H1 (cell line): Measurements from ENCODE around the gene JPH3. TPM values are rescaled to one million over a fixed set of nuclear protein-coding genes. Genes with fewer than 3 reads are reported as not detected.

Experiments used
- CTCF ChIA-PET: fragments of 300-600 bp; sonication (Branson Sonifier 250); formaldehyde crosslinking; loops from one replicate; lab custom pipeline; 2021; ENCODE audit not compliant: partially characterized antibody; lab: Charles Lee
- POLR2A ChIA-PET: fragments of 300-600 bp; sonication (Branson Sonifier 250); formaldehyde crosslinking; loops from one replicate; lab custom pipeline; 2021; ENCODE audit warnings: inconsistent platforms; ENCODE audit not compliant: partially characterized antibody; lab: Charles Lee
- DNase-seq, 2 experiments: peaks; one replicate each; pipeline versions ENCODE4 v3.0.0 to v3.0.0-alpha.2; 2010 to 2022; ENCODE audit warnings: low spot score in 2 of 2, low read depth in 1 of 2, mixed read lengths in 1 of 2
- FAIRE-seq: peaks from 2 replicates; lab custom pipeline; 2011; peaks lifted over from hg19 to GRCh38; lab: Jason Lieb, UNC
- H2AFZ ChIP-seq: 2 replicates; pipeline ENCODE4 v1.8.1; 2012; ENCODE audit warnings: low read length, inconsistent platforms
- H2AK5ac ChIP-seq: 2 replicates; pipeline ENCODE4 v1.6.1; 2013; ENCODE audit warnings: low read depth, low read length
- H2BK120ac ChIP-seq: replicated peaks from 2 replicates; pipeline ENCODE3; 2013; ENCODE audit warnings: low read depth, low read length, inconsistent platforms
- H2BK12ac ChIP-seq: 2 replicates; pipeline ENCODE4 v1.6.1; 2013; ENCODE audit warnings: low read depth, low read length
- H2BK15ac ChIP-seq: 2 replicates; pipeline ENCODE4 v1.6.1; 2013; ENCODE audit warnings: low read length
- H2BK20ac ChIP-seq: 2 replicates; pipeline ENCODE4 v1.6.1; 2013; ENCODE audit warnings: low read length
- H2BK5ac ChIP-seq: 2 replicates; pipeline ENCODE4 v1.6.1; 2013; ENCODE audit warnings: low read depth, low read length
- H3K14ac ChIP-seq: 2 replicates; pipeline ENCODE4 v1.6.1; 2013; ENCODE audit warnings: inconsistent platforms; ENCODE audit not compliant: insufficient read length
- H3K18ac ChIP-seq: 2 replicates; pipeline ENCODE4 v1.6.1; 2013; ENCODE audit warnings: low read length; ENCODE audit errors: extremely low read depth
- H3K23ac ChIP-seq: 2 replicates; pipeline ENCODE4 v1.6.1; 2013; ENCODE audit warnings: inconsistent platforms; ENCODE audit not compliant: insufficient read length
- H3K23me2 ChIP-seq: 2 replicates; pipeline ENCODE4 v1.6.1; 2013; ENCODE audit warnings: low read depth, low read length
- H3K27ac ChIP-seq: 2 replicates; pipeline ENCODE4 v1.6.1; 2011; ENCODE audit warnings: low read depth, low read length, inconsistent platforms
- H3K27me3 ChIP-seq, 4 experiments: replicated peaks in 1 of 4; 1 replicate in 1 of 4; 2 replicates in 3 of 4; pipeline versions ENCODE4 v1.6.1 to v1.8.1; 2011 to 2013; ENCODE audit warnings: low read length in 3 of 4, mild to moderate bottlenecking in 3 of 4, inconsistent platforms in 2 of 4, mixed read lengths in 2 of 4, moderate library complexity in 1 of 4; ENCODE audit not compliant: control insufficient read depth in 3 of 4, insufficient read depth in 3 of 4; ENCODE audit errors: extremely low read depth in 1 of 4
- H3K36me3 ChIP-seq, 4 experiments: 2 replicates each; pipeline versions ENCODE4 v1.6.1 to v1.8.1; 2011 to 2013; ENCODE audit warnings: mild to moderate bottlenecking in 4 of 4, low read length in 3 of 4, moderate library complexity in 2 of 4, control low read depth in 1 of 4, inconsistent platforms in 1 of 4; ENCODE audit not compliant: insufficient read depth in 4 of 4, control insufficient read depth in 2 of 4
- H3K4ac ChIP-seq: replicated peaks from 2 replicates; pipeline ENCODE3; 2013; ENCODE audit warnings: low read length, low read depth, mixed read lengths, inconsistent platforms; ENCODE audit not compliant: insufficient read length
- H3K4me1 ChIP-seq, 4 experiments: replicated peaks in 1 of 4; 1 replicate in 1 of 4; 2 replicates in 3 of 4; pipeline versions ENCODE4 v1.6.1 to v1.8.1; 2011 to 2013; ENCODE audit warnings: low read length in 3 of 4, inconsistent platforms in 2 of 4, mixed read lengths in 1 of 4; ENCODE audit not compliant: insufficient read depth in 4 of 4, control insufficient read depth in 3 of 4
- H3K4me2 ChIP-seq, 2 experiments: 2 replicates each; pipeline versions ENCODE4 v1.6.1 to v1.8.1; 2011 to 2013; ENCODE audit warnings: low read depth in 2 of 2, low read length in 2 of 2, control low read depth in 1 of 2, inconsistent platforms in 1 of 2, mild to moderate bottlenecking in 1 of 2; ENCODE audit not compliant: insufficient read depth in 1 of 2
- H3K4me3 ChIP-seq, 4 experiments: fragments of 200-600, 300-600 bp in 1 of 4; sonication (generic), shearing (Covaris generic), sonication (Bioruptor Twin) in 1 of 4; 2 replicates each; pipeline versions ENCODE4 v1.5.1 to v1.8.1; 2011 to 2016; ENCODE audit warnings: low read length in 4 of 4, low read depth in 3 of 4, control low read depth in 2 of 4, inconsistent platforms in 2 of 4, mild to moderate bottlenecking in 2 of 4, mixed read lengths in 1 of 4, moderate library complexity in 1 of 4; ENCODE audit not compliant: insufficient read depth in 2 of 4; ENCODE audit errors: extremely low read depth in 1 of 4
- H3K56ac ChIP-seq: replicated peaks from 2 replicates; pipeline ENCODE3; 2013; ENCODE audit warnings: low read depth, mild to moderate bottlenecking, mixed read lengths, low read length, inconsistent platforms; ENCODE audit not compliant: insufficient read length
- H3K79me1 ChIP-seq: 2 replicates; pipeline ENCODE4 v1.6.1; 2013; ENCODE audit warnings: low read depth, low read length, control low read depth
- H3K79me2 ChIP-seq, 2 experiments: 2 replicates each; pipeline versions ENCODE4 v1.6.1 to v1.8.1; 2012 to 2013; ENCODE audit warnings: low read length in 2 of 2, mild to moderate bottlenecking in 2 of 2, inconsistent platforms in 1 of 2; ENCODE audit not compliant: insufficient read depth in 2 of 2, control insufficient read depth in 1 of 2
- H3K9ac ChIP-seq, 4 experiments: replicated peaks in 1 of 4; 1 replicate in 1 of 4; 2 replicates in 3 of 4; pipeline versions ENCODE4 v1.6.1 to v1.8.1; 2011 to 2013; ENCODE audit warnings: low read depth in 3 of 4, low read length in 3 of 4, control low read depth in 2 of 4, mild to moderate bottlenecking in 2 of 4, moderate library complexity in 2 of 4, inconsistent platforms in 1 of 4; ENCODE audit errors: extremely low read depth in 1 of 4
- H3K9me3 ChIP-seq, 2 experiments: 2 replicates each; pipeline versions ENCODE4 v1.6.1 to v1.8.1; 2012 to 2013; ENCODE audit warnings: mild to moderate bottlenecking in 2 of 2, moderate library complexity in 2 of 2, control low read depth in 1 of 2, inconsistent platforms in 1 of 2, low read depth in 1 of 2, low read length in 1 of 2, mixed read lengths in 1 of 2; ENCODE audit not compliant: insufficient read depth in 2 of 2
- H4K20me1 ChIP-seq, 2 experiments: replicated peaks in 1 of 2; 2 replicates each; pipeline versions ENCODE3 to v1.8.1; 2011 to 2013; ENCODE audit warnings: inconsistent platforms in 2 of 2, low read length in 2 of 2, mild to moderate bottlenecking in 1 of 2; ENCODE audit not compliant: insufficient read depth in 2 of 2, control insufficient read depth in 1 of 2
- H4K5ac ChIP-seq: 2 replicates; pipeline ENCODE4 v1.6.1; 2013; ENCODE audit warnings: low read length, low read depth, mixed read lengths, inconsistent platforms; ENCODE audit not compliant: insufficient read length
- H4K8ac ChIP-seq: 2 replicates; pipeline ENCODE4 v1.8.0; 2013; ENCODE audit warnings: mild to moderate bottlenecking, moderate library complexity, low read length, inconsistent platforms; ENCODE audit not compliant: insufficient read depth; ENCODE audit errors: extremely low read depth
- H4K91ac ChIP-seq: replicated peaks from 2 replicates; pipeline ENCODE3; 2013; ENCODE audit warnings: low read length, mixed read lengths, inconsistent platforms; ENCODE audit not compliant: insufficient read length
- BACH1 ChIP-seq: IDR thresholded peaks from 2 replicates; pipeline ENCODE4 v1.6.1; 2012; ENCODE audit warnings: low read length, improper control_type of control experiment
- CEBPB ChIP-seq: IDR thresholded peaks from 2 replicates; pipeline ENCODE4 v1.6.1; 2012; ENCODE audit warnings: low read depth, low read length
- CTBP2 ChIP-seq: IDR thresholded peaks from 2 replicates; pipeline ENCODE4 v1.7.0; 2011; ENCODE audit warnings: borderline replicate concordance, mild to moderate bottlenecking, moderate library complexity, mixed read lengths, low read length; ENCODE audit not compliant: insufficient read depth, insufficient read length
- RFX5 ChIP-seq: IDR thresholded peaks from 2 replicates; pipeline ENCODE4 v1.6.1; 2011; ENCODE audit warnings: low read depth, low read length, improper control_type of control experiment, borderline replicate concordance
- SIX5 ChIP-seq: IDR thresholded peaks from 2 replicates; pipeline ENCODE4 v1.6.1; 2011; ENCODE audit warnings: mild to moderate bottlenecking, low read depth, low read length
- SP1 ChIP-seq: IDR thresholded peaks from 2 replicates; pipeline ENCODE4 v1.6.1; 2011; ENCODE audit warnings: low read depth, low read length
- SUZ12 ChIP-seq: fragments of 200-600 bp; sonication (generic); IDR thresholded peaks from 2 replicates; pipeline ENCODE4 v1.6.1; 2012; ENCODE audit warnings: mild to moderate bottlenecking, inconsistent platforms, low read length, moderate library complexity, mixed read lengths
- WGBS, 2 experiments: shearing (Covaris generic) in 1 of 2; methylation state at CpG; one replicate each; pipeline versions ENCODE4 v1.1.6 to v1.1.7; 2013 to 2015; ENCODE audit warnings: low lambda C conversion rate in 2 of 2, mixed read lengths in 2 of 2, inconsistent platforms in 1 of 2, low coverage in 1 of 2, missing lambda C conversion rate in 1 of 2; ENCODE audit not compliant: insufficient replicate concordance in 2 of 2, insufficient coverage in 1 of 2, insufficient read length in 1 of 2; ENCODE audit errors: extremely low coverage in 1 of 2, missing lambda C conversion rate in 1 of 2; 5-methylcytosine and 5-hydroxymethylcytosine counted together
- polyA plus RNA-seq, 7 experiments: library from polyadenylated mRNA; depleted of rRNA in 3 of 7; stranded (reverse) in 5 of 7; unstranded in 2 of 7; fragments of >200 nt in 5 of 7; fragments of 200-250 nt in 2 of 7; gene quantifications; 1 replicate in 5 of 7; 2 replicates in 1 of 7; 4 replicates in 1 of 7; pipeline versions ENCODE4 v1.2.1 to v1.2.3, GENCODE V29; 2011 to 2013; ENCODE audit warnings: missing spikeins in 2 of 7, mixed read lengths in 2 of 7
- total RNA-seq: library from RNA; stranded (reverse); fragmentation: NEBNext Ultra II Directional; extraction: Animal tissue kit (Norgen Biotek cat#: 25700); gene quantifications from 2 replicates; pipeline ENCODE4 v1.2.1, GENCODE V29; 2021
- TF ChIP-seq, protein P1 (sequence below): IDR thresholded peaks from 2 replicates; pipeline ENCODE4 v1.6.1; 2011; ENCODE audit warnings: low read length, improper control_type of control experiment

Gene JPH3
- total and polyA plus RNA-seq, 2 of the 8 experiments (the other 6 are each of a cell fraction or from before 2014, with no cell fraction given): 10.3 to 28.3 TPM

DNA sequence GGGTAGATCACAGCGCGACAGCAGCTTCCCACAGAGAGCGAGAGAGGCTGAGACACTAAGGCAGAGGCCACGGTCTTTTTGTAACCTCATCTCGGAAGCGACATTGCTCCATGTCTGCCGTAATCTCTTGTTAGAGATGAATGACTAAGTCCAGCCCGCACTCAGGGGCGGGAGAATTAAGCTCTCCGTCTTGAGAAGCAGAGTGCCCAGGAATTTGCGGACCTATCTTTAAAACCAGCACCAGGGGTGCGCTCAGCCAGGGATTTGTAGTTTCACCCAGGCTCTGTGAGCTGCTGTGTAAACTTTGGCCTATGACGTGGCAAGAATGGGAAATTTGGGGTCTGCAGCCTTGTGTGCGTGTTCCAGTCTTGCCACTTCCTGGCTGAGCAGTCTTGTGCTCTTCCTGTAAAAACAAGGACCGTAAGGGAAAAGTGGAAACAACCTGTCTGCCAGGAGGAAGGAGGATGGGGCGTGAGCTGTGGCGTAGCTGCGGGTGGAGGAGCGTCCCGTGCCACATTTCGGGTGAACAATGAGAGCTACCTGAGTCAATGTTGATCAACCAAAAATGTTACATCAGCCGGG, 16.0 kb upstream of the JPH3 start:
- H3K14ac ChIP-seq: no peak overlapping the region
- no peak for TF ChIP-seq SP1
- TF ChIP-seq BACH1: no peak
- TF ChIP-seq RFX5: no peak
- TF ChIP-seq, protein P1, sequence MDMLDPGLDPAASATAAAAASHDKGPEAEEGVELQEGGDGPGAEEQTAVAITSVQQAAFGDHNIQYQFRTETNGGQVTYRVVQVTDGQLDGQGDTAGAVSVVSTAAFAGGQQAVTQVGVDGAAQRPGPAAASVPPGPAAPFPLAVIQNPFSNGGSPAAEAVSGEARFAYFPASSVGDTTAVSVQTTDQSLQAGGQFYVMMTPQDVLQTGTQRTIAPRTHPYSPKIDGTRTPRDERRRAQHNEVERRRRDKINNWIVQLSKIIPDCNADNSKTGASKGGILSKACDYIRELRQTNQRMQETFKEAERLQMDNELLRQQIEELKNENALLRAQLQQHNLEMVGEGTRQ: no peak
- no peak for TF ChIP-seq CTBP2
- no peak for TF ChIP-seq SUZ12
- no peak for TF ChIP-seq CEBPB
- no peak for TF ChIP-seq SIX5
- H2BK20ac ChIP-seq: no peak overlapping the region
- H3K9ac ChIP-seq: no peak overlapping the region
- peaks cover 3 to 17% (median 9%) of the 10 kb centered on the region in 4 experiments for H3K4me1 ChIP-seq
- H3K4me3 ChIP-seq: no peak overlapping the region
- H2BK15ac ChIP-seq: no peak overlapping the region
- WGBS, 2 experiments: 79% methylated on average over 22 of the region's 22 CpGs; no CpG with 5 or more reads in 1 of the 2 experiments
- H4K91ac ChIP-seq: no peak overlapping the region
- no peaks in the 10 kb centered on the region for H3K36me3 ChIP-seq
- H4K5ac ChIP-seq: no peak overlapping the region
- H2AK5ac ChIP-seq: no peak overlapping the region
- H3K4me2 ChIP-seq: no peak overlapping the region
- H2BK12ac ChIP-seq: peak overlapping the region; percentile 33; the same call in 1 of the 2 replicates
- CTCF ChIA-PET: interaction anchor here (0.5 to 12.2 kb wide), 13 partner anchors 14 to 126 kb away, joined by 3 to 231 read pairs (median 4); no protein-coding TSS in a partner anchor
- FAIRE-seq (no peak), DNase-seq (no peak)
- H2BK5ac ChIP-seq: no peak overlapping the region
- no peaks in the 10 kb centered on the region for H3K79me1 ChIP-seq
- H3K4ac ChIP-seq: no peak overlapping the region
- no peak overlapping the region; the same call in 1 of the 2 replicates for H2AFZ ChIP-seq
- peak overlapping the region; percentile 32 for H3K18ac ChIP-seq
- no peak overlapping the region for H3K56ac ChIP-seq
- H3K23ac ChIP-seq: no peak overlapping the region
- H3K23me2 ChIP-seq: no peaks in the 10 kb centered on the region
- H3K27me3 ChIP-seq: no peaks in the 10 kb centered on the region
- POLR2A ChIA-PET: interaction anchor here (1.0 to 2.4 kb wide), 3 partner anchors 11 to 18 kb away, joined by 4 to 9 read pairs (median 5); no protein-coding TSS in a partner anchor
- no peak overlapping the region for H3K27ac ChIP-seq
- no peak overlapping the region for H4K8ac ChIP-seq
- no peaks in the 10 kb centered on the region for H4K20me1 ChIP-seq
- no peak overlapping the region for H2BK120ac ChIP-seq
- no peaks in the 10 kb centered on the region for H3K79me2 ChIP-seq
- H3K9me3 ChIP-seq: no peaks in the 10 kb centered on the region
